Activated naive CD4-positive, alpha-beta T cell treated with anti-CD3 and anti-CD28 coated beads, Interleukin-2, amount 50 U/mL, for 72 hours (primary cell): ENCODE measurements around the gene HOXA2. TPM values are rescaled to one million over a fixed set of nuclear protein-coding genes. Genes with fewer than 3 reads are reported as not detected.

ENCODE experiments used
- ATAC-seq, 2 donors: fragments of 150-1000 bp; cut with Tn5 transposase; 2 replicates each; pipeline ENCODE4 v1.10.0; 2021; ENCODE audit warnings: mild to moderate bottlenecking in 2 of 2, moderate library complexity in 2 of 2
- DNase-seq, 2 donors: peaks; one replicate each; pipeline ENCODE4 v3.0.0; 2021 to 2022; ENCODE audit warnings: low spot score in 2 of 2
- H3K27ac Mint-ChIP-seq, 2 donors: one replicate each; pipeline ENCODE4 v1.8.0; 2022; ENCODE audit warnings: mild to moderate bottlenecking in 2 of 2, mixed read lengths in 2 of 2
- H3K36me3 Mint-ChIP-seq, 2 donors: one replicate each; pipeline ENCODE4 v1.8.0; 2022; ENCODE audit warnings: mixed read lengths in 2 of 2
- H3K9me3 Mint-ChIP-seq, 2 donors: one replicate each; pipeline ENCODE4 v1.8.0; 2022; ENCODE audit warnings: mixed read lengths in 2 of 2
- total RNA-seq, 2 donors: library from RNA; stranded (reverse); gene quantifications; one replicate each; pipeline ENCODE4 v1.2.3, GENCODE V29; 2022

The HOXA2 gene
- total RNA-seq, 2 donors from 2014 or later: not detected

DNA sequence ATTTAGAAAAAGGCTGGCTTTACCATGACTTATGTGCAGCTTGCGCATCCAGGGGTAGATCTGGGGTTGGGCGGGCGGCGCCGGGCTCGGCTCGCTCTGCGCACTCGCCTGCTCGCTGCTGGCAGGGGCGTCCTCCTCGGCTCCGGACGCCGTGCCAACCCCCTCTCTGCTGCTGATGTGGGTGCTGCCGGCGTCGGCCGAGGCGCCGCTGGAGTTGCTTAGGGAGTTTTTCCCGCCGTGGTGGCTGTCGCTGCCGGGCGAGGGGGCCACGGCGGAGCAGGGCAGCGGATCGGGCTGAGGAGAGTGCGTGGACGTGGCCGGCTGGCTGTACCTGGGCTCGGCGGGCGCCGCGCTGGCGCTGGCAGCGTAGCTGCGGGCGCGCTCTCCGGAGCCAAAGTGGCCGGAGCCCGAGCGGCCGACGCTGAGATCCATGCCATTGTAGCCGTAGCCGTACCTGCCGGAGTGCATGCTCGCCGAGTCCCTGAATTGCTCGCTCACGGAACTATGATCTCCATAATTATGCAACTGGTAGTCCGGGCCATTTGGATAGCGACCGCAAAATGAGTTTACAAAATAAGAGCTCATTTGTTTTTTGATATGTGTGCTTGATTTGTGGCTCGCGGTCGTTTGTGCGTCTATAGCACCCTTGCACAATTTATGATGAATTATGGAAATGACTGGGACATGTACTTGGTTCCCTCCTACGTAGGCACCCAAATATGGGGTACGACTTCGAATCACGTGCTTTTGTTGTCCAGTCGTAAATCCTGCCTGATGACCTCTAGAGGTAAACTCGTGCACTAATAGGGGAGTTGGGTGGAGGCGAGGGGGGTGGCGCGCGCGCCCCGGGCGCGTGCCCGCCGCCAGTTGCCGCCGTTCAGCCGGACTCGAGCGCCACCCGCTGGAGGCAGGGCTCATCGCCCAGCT lies 40.8 kb upstream of the HOXA2 start, which contains the start of gene HOXA5:
TSS of gene HOXA5 (minus strand) at position 659 of the 927 bp plus-strand sequence. CDS start at position 585, 74 bp downstream.
- no peak for DNase-seq
- peaks cover 0 to 9% of the 10 kb centered on the region in 2 donors for H3K36me3 Mint-ChIP-seq
- no peaks in the 10 kb centered on the region for H3K9me3 Mint-ChIP-seq
- ATAC-seq: peak; percentile 37 to 41
- H3K27ac Mint-ChIP-seq: no peak within 1 kb of the TSS

DNA sequence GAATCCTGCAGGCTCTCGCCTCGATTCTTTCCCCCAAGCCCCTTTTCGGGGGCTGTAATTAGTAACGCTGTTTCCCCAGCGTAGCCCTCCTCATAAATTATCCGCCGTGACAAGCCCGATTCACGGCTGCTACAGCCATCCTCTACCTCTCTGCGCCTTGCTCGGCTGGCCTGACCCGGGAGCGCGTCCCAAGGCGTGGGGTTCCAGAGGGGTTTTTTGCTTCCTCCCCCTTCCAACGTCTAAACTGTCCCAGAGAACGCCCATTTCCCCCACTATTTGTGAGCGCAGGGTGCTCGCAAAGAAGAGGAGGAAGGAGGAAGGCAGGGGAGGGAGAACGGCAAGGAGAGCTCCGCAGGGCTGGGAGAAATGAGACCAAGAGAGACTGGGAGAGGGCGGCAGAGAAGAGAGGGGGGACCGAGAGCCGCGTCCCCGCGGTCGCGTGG lies 40.1 kb upstream of the HOXA2 start:
- ATAC-seq: no peak
- H3K27ac Mint-ChIP-seq: no peak overlapping the region

DNA sequence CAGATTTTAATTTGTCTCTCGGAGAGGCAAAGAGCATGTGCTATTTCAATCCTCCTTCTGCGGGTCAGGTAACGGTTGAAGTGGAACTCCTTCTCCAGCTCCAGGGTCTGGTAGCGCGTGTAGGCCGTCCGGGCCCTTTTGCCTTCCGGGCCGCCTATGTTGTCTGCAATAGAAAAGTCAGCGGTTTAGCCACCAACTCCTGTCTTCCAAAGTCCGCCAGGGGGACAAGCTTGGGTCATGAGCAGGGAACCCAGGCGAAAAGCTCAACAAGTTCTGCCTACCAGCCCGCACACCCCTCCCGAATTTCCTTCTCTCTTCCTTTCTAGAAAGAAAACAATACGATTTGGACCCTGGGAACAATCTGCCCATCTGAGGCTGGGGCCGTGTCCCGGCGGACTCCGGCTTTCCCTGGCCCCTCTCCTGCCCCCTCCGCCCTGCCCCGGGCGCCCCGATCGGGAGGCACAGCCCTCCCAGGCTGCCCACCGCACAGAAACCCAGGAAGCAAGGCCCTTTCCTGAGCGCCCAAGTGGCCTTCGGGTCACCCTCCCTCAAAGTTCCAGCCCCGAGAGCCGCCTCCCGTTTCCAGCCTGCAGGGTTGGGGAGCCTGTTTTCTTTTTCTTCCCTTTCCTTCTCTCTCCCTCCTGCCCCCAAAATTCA lies 39.6 kb upstream of the HOXA2 start:
- ATAC-seq (no peak), DNase-seq (no peak)
- Mint-ChIP-seq H3K9me3 (no peaks in the 10 kb centered on the region), H3K36me3 (peaks cover 0 to 5% of the 10 kb centered on the region in 2 donors), H3K27ac (no peak overlapping the region)

More for the DNA sequence above, 40.1 kb upstream of the HOXA2 start:
- Mint-ChIP-seq H3K9me3 (no peaks in the 10 kb centered on the region), H3K36me3 (peaks cover 0 to 5% of the 10 kb centered on the region in 2 donors)
- DNase-seq: no peak

DNA sequence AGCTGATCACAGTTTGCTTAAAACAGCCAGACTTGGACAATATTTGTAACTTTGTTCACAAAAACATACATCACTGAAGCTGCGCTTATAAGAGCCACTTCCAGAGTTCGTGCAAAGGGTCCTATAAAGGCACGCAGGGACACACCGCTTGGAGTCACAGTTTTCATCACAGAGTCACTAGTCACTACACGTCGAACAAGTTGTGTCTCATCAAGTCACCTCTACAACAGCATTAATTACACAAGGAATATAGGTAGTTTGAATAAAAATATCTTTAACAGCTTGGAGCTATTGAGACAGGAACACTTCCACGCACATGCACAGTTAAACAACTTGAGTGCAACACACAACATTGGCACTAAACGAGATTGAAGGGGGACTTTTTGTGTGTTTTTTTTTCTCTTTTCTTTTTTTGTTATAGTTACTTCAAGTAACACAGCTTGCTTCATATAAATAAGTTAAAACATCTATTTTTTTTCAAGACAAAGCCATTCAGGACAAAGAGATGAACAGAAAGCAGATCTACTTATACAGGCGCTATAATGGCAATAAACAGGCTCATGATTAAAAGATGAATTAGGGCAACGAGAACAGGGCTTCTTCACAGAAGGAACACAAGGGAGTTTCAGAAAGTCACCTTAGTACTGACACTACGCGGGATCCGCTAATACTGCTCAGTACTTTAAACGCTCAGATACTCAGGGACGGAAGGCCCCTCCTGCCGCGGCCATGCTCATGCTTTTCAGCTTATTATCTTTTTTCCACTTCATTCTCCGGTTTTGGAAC lies 38.8 kb upstream of the HOXA2 start:
- Mint-ChIP-seq H3K36me3 (peaks cover 0 to 1% of the 10 kb centered on the region in 2 donors), H3K9me3 (no peaks in the 10 kb centered on the region), H3K27ac (no peak overlapping the region)
- DNase-seq (no peak), ATAC-seq (no peak)

DNA sequence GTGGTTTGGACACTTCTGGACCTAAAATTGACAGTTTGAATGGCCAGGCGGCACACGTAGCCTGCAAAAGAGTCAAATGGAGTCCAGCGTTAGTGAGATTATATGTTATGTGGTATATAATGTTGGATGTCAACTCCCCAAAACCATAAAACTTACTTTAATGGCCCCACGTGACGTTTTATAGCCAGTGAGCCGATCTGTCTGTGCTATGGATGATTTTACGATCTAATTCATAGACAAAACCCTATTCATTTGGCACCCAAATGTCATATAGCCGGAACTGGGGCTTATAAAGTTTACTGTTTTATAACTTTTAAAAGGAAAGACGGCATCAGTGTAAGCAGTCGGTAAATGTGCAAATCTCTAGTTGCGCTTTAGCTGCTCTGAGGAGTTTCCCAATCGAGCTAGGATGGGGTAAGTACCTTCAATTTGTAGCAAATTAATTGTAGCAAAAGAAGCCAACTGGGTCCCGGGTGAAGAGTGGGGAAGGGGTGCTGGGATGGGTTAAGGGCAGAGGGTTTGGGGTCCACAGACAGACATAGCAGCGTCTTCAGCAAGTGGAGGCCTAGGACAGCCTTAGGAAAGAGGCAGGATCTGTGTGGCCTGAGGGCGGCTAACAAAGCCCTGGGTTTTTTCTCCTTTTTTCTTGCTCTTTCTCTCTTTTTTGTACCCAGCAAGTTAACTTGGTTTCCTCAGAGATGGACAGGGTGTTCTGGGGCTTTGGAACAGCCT lies 37.8 kb upstream of the HOXA2 start:
- H3K36me3 Mint-ChIP-seq: no peaks in the 10 kb centered on the region

DNA sequence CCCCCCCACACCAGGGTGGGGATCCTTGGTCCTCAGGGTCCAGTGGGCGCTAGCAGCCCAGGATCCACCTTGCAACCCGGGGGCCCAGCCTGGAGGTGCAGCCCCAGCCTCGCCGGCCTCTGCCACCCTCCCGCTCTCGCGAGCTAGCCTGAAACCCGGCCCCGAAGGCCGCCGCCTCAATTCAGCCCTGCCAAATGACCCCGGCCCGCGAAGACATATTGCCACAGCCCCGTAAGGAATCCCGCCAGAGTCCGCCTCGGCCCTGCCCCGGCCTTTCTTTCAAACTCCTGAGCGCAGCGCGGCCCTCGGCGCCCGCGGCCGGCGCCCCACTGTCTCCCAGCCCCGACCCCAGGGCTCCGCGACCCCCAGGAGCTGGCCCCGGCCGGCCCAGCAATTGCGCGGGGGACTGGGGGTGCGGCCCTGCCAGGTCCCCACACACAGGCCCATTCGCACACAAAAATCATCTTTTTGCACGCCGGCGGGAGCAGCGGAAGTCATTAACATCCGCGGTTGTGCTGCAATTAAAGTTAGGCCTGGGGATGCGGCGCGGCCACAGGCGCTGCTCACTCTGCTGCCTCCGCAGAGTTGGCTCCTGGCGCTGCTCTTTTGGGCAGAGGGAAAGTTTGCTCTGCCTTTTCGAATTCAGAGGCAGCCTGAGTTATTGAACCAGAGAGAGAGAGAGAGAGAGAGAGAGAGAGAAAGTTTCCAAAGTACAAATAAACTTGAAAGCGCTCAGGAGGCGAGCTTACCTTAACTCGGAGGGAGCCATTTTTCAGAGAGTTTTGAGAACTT lies 37.0 kb upstream of the HOXA2 start:
- ATAC-seq (no peak), DNase-seq (no peak)
- Mint-ChIP-seq H3K36me3 (no peaks in the 10 kb centered on the region), H3K27ac (no peak overlapping the region), H3K9me3 (no peaks in the 10 kb centered on the region)

More for the DNA sequence above, 37.8 kb upstream of the HOXA2 start:
- H3K9me3 Mint-ChIP-seq: no peaks in the 10 kb centered on the region
- H3K27ac Mint-ChIP-seq: no peak overlapping the region
- DNase-seq (no peak), ATAC-seq (no peak)

DNA sequence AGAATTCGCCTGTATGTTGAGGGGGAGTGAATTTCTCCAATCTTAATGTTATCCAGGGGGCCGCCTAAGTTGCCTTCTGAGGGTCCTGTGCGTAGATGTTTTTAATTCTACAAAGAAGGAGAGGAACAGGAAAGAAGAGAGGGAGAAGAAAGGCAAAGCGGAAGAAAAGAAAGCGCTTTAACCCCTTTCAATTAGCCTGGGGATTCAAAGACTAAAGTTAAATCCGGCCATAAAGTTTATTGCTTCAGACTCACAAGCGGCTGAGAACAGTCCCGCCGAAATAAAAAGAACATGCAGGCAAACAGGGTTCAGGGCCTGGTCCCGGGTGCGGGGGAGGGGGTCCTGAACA lies 36.5 kb upstream of the HOXA2 start:
- no peaks in the 10 kb centered on the region for H3K9me3 Mint-ChIP-seq
- DNase-seq: no peak
- ATAC-seq: no peak
- H3K36me3 Mint-ChIP-seq: no peaks in the 10 kb centered on the region
- H3K27ac Mint-ChIP-seq: no peak overlapping the region

DNA sequence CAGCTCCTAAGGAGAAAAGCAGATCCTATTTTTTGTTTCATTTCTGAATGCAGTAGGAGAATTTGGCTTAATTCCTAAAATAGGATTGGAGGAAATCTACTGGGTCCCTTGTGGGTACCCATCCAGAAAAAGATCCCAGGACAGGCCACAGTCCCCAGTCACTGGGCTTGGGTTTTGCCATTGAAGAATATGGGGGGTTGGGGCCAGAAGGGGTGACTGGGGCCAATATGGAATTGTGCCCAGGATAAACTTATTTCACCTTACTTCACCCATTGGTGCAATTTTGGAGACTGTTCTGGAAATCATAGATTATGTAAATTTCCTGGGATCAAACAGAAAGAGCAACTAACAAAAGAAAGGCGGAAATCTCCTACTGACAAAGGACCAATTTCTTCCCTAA lies 36.0 kb upstream of the HOXA2 start:
- no peak for ATAC-seq
- Mint-ChIP-seq H3K27ac (no peak overlapping the region), H3K36me3 (no peaks in the 10 kb centered on the region), H3K9me3 (no peaks in the 10 kb centered on the region)
- no peak for DNase-seq

DNA sequence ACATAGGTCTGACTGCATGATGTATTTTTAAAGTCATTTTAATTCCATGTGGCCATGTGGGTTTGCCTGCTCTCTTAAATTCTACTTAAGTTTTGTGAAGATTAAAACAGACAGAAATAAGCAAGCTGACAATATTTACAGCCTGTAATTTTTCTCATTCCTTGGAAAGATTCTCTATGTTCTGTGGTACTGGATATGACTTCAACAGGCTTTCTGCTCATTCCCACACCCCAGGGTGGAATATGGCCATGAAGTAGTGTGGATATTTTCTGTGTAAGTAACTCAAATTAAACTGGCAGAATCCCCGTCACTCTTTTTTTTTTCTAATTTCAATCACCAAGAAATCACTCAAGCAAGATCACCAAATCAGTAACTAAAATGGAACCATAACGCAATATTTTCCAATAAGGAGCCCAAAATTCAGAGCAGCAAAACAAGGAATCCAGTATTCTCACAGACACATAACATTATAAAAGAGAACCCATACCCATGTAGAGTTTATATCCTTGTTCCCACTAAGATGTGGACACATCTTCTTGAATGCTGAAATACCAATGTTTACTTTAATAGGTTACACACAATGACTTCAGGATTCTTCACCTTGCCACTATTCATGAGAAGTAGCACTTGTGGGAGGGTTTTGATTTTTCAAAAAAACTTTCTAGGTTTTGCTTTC lies 35.3 kb upstream of the HOXA2 start:
- H3K9me3 Mint-ChIP-seq: no peaks in the 10 kb centered on the region
- H3K27ac Mint-ChIP-seq: no peak overlapping the region
- H3K36me3 Mint-ChIP-seq: no peaks in the 10 kb centered on the region
- ATAC-seq (no peak), DNase-seq (no peak)

DNA sequence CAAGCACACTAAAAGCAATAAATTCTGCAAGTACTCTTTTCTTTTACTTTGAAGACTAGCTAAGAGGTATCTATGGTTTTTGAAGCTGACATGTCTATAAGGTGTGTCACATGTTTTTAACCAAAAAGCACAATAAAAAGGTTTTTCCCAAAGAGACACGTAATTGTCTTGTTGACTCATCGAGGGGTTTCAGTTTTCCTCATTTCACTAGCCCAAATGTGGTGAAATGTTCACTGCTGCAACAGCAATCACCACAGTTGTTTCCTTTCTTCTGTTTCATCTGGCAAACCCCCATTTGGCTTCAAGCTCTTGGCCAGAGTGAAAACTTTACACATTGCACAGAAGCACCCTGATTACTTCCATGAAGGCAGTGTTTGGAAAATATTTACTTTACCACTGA lies 31.9 kb upstream of the HOXA2 start:
- Mint-ChIP-seq H3K27ac (no peak overlapping the region), H3K36me3 (peaks cover 0 to 1% of the 10 kb centered on the region in 2 donors), H3K9me3 (no peaks in the 10 kb centered on the region)
- DNase-seq: no peak
- peak; percentile 74 to 90 for ATAC-seq

DNA sequence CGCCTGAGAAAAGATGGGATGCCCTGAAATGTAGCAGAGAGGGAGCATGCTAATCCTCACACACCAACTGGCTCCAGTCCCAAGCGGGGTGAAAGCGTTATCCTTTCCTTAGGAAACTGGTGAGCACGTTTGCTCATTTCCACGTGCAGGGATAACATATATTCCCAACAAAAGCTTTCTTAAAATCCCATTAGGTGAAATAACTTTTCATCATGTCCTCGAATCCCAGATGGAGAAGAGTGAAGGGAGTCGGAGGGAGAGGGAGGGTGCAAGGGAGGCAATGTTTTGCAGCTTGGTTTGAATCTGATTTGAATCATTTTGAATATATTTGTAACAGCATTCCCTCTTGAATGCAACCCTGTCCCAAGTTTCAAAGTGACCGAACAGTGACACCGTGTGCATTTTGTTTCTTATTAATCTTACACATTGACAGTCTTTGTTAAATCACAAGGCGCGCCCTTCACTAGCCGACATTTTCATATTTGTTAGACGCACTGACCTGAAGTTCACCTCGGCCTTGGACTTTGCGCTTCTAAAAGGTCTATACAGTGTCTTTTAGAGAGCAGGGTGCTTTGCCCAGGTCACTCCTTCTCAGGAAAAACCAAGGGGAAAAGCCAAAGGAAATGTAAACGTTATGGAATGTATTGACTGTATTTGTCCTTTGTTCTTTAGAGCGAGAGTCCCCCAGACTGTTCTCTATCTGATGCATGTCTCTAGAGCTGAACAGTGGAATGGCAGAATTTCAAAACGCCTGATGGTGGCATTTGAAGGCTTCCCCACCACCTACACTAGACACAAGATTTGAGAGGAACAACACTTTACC lies 31.1 kb upstream of the HOXA2 start:
- no peak overlapping the region for H3K27ac Mint-ChIP-seq
- peaks cover 0 to 4% of the 10 kb centered on the region in 2 donors for H3K36me3 Mint-ChIP-seq
- H3K9me3 Mint-ChIP-seq: no peaks in the 10 kb centered on the region
- ATAC-seq (peak in 1 of 2 donors; percentile 1), DNase-seq (no peak)

DNA sequence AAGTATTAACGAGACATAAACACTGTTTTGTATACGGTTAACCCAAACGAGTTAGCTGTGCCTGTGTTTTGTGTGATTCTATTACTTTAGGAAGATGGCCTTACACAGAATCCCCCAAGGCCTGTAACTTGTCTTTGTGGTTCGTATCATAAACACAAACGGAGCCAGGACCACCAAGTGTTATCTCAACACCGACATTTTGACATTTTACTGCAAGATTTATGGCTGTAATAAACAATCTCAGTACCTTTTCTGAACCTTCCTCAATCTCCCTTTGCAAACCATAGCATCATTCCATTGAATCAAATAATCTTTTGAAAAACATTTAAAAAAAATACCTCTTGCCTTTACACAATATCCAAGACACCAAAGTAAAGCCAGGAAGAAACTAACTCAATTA lies 30.5 kb upstream of the HOXA2 start:
- DNase-seq (no peak), ATAC-seq (no peak)
- no peaks in the 10 kb centered on the region for H3K9me3 Mint-ChIP-seq
- H3K36me3 Mint-ChIP-seq: peaks cover 0 to 4% of the 10 kb centered on the region in 2 donors
- no peak overlapping the region for H3K27ac Mint-ChIP-seq

DNA sequence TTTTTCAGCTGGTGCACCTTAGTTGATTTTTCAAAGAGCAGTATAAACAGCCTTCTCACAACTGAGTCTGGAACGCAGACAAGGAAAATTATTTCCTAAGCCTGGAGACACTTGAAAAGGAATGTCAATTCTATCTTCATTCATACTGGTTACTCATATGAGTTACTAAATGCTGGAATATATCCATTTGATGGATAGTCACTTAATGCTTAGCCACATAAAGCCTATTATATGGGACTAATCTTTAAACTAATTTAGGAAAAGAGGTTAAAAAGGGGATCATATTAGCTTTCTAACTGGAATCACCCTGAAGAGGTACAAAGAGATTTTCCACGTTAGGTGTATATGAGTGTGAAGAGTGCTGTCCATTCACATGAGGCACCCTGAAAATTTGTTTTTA lies 29.7 kb upstream of the HOXA2 start:
- Mint-ChIP-seq H3K27ac (no peak overlapping the region), H3K36me3 (peaks cover 0 to 4% of the 10 kb centered on the region in 2 donors)

DNA sequence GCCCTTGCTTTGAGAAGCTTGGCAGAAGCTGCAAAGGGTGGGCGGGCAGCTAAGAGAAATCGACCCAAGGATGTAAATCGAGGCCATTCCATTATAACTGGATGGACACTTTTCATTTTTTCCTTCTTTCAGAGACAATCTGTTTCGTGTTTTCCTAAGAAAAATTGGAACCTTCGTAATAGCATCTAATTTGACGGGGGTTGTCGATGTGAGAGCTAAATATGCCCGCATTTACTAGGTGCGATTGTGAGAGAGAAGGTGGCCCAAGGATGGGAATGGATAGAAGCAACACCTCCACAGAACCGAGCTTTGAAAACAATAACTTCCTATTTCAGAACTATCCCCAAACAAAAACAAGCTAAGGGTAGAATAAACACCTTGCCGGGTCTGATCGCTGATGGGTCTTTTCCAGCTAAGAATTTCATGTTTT lies 28.9 kb upstream of the HOXA2 start:
- H3K36me3 Mint-ChIP-seq: peaks cover 0 to 4% of the 10 kb centered on the region in 2 donors
- H3K9me3 Mint-ChIP-seq: no peaks in the 10 kb centered on the region
- peak overlapping the region in 1 of 2 donors; percentile 60 for H3K27ac Mint-ChIP-seq
- DNase-seq (no peak), ATAC-seq (no peak)

More for the DNA sequence above, 29.7 kb upstream of the HOXA2 start:
- H3K9me3 Mint-ChIP-seq: no peaks in the 10 kb centered on the region
- ATAC-seq (no peak), DNase-seq (no peak)
